CD4-positive, alpha-beta T cell (primary cell): Measurements from ENCODE around the gene CYB5R3. TPM values are rescaled to one million over a fixed set of nuclear protein-coding genes. Genes with fewer than 3 reads are reported as not detected.
A peak's percentile ranks its signal among the peaks of the same experiment; 100 is the strongest.

Experiments used
- ATAC-seq: fragments of 200-7000 bp; cut with Tn5 transposase; one replicate; pipeline ENCODE4 v1.10.0; 2022; ENCODE audit warnings: mild to moderate bottlenecking; ENCODE audit not compliant: poor library complexity
- CTCF ChIA-PET: fragments of 350-600 bp; sonication (Branson Sonifier 250); formaldehyde crosslinking; loops from one replicate; lab custom pipeline; 2021; ENCODE audit warnings: antibody characterized with exemption, inconsistent platforms; lab: Charles Lee
- POLR2A ChIA-PET: fragments of 350-600 bp; sonication (Branson Sonifier 250); formaldehyde crosslinking; loops from one replicate; lab custom pipeline; 2021; ENCODE audit warnings: antibody characterized with exemption, inconsistent platforms; lab: Charles Lee
- DNase-seq, 14 experiments: peaks; one replicate each; pipeline ENCODE4 v3.0.0-alpha.2; 2013 to 2020; ENCODE audit warnings: mixed read lengths in 2 of 14
- H3K27ac ChIP-seq, 2 donors: one replicate each; pipeline versions ENCODE4 v1.5.1 to v1.7.0; 2013; ENCODE audit warnings: low read length in 2 of 2, low read depth in 1 of 2, mild to moderate bottlenecking in 1 of 2
- H3K27me3 ChIP-seq, 2 experiments: 1 replicate in 1 of 2; 2 replicates in 1 of 2; pipeline versions ENCODE4 v1.6.1 to v1.7.0; 2013; ENCODE audit warnings: low read length in 2 of 2, control low read depth in 1 of 2, mild to moderate bottlenecking in 1 of 2, moderate library complexity in 1 of 2; ENCODE audit not compliant: insufficient read depth in 2 of 2, control insufficient read depth in 1 of 2
- H3K36me3 ChIP-seq: one replicate; pipeline ENCODE4 v1.6.1; 2013; ENCODE audit warnings: low read length, control low read depth; ENCODE audit not compliant: insufficient read depth
- H3K4me1 ChIP-seq: one replicate; pipeline ENCODE4 v1.6.1; 2013; ENCODE audit warnings: low read length, control low read depth; ENCODE audit not compliant: insufficient read depth
- H3K4me3 ChIP-seq: one replicate; pipeline ENCODE4 v1.5.1; 2013; ENCODE audit warnings: mild to moderate bottlenecking, low read length, moderate library complexity
- H3K9me3 ChIP-seq, 2 experiments: 1 replicate in 1 of 2; 2 replicates in 1 of 2; pipeline versions ENCODE4 v1.6.1 to v1.7.0; 2013; ENCODE audit warnings: low read length in 2 of 2, mild to moderate bottlenecking in 2 of 2, control low read depth in 1 of 2, moderate library complexity in 1 of 2; ENCODE audit not compliant: control insufficient read depth in 1 of 2, insufficient read depth in 1 of 2
- H3K27ac Mint-ChIP-seq: one replicate; pipeline ENCODE4 v1.8.0; 2020; ENCODE audit warnings: mixed read lengths
- H3K27me3 Mint-ChIP-seq: one replicate; pipeline ENCODE4 v1.8.0; 2021; ENCODE audit warnings: mixed read lengths
- H3K36me3 Mint-ChIP-seq: one replicate; pipeline ENCODE4 v1.8.0; 2021; ENCODE audit warnings: low read depth, mixed read lengths
- H3K4me1 Mint-ChIP-seq: one replicate; pipeline ENCODE4 v1.8.0; 2021; ENCODE audit warnings: low read depth, mixed read lengths
- H3K4me3 Mint-ChIP-seq: one replicate; pipeline ENCODE4 v1.8.0; 2020; ENCODE audit warnings: mild to moderate bottlenecking, mixed read lengths
- H3K9me3 Mint-ChIP-seq: one replicate; pipeline ENCODE4 v1.8.0; 2020; ENCODE audit warnings: mixed read lengths
- CTCF ChIP-seq: fragments of 200-600 bp; IDR thresholded peaks from one replicate; pipeline ENCODE4 v1.8.0; 2022; ENCODE audit warnings: antibody characterized with exemption, mild to moderate bottlenecking
- intact Hi-C, 2 experiments: fragments of 100-400 bp; cut with DNase I in 1 of 2; cut with micrococcal nuclease in 1 of 2; formaldehyde crosslinking; loops; one replicate each; pipeline versions ENCODE4 v1.15.1 to v1.9.0; 2023 to 2025; cut with DNase I, micrococcal nuclease
- polyA plus RNA-seq, 2 donors: library from polyadenylated mRNA; unstranded; fragments of 120-200 nt; gene quantifications; one replicate each; pipeline ENCODE4 v1.2.1, GENCODE V29; 2013
- total RNA-seq, 174 experiments: library from RNA in 2 of 174; stranded (reverse) in 2 of 174; gene quantifications; one replicate each; pipeline ENCODE4 v1.2.3 and lab custom pipeline; 2021 to 2026

Gene CYB5R3
- total RNA-seq (10 to 100 TPM; 39.8 to 41.2 TPM), total RNA-seq (lab: John Stamatoyannopoulos, UW) (15.3 to 66.5 (median 29.6) reads per million in 172 experiments)
- polyA plus RNA-seq (2013, experiment 1 of 2) = 50.3 TPM
- polyA plus RNA-seq (2013, experiment 2 of 2) = 51.5 TPM

GRCh38 chr22:42649246-42650099, at the start of gene CYB5R3:
Gene CYB5R3, minus strand, starts transcription at chr22:42649392. Its CDS starts 77 bp downstream, at chr22:42649315.
- Histone ChIP-seq H3K9me3 (no peaks in the 10 kb centered on the region), H3K4me1 (peaks cover 49% of the 10 kb centered on the region), H3K36me3 (peaks cover 3% of the 10 kb centered on the region), H3K4me3 (peak within 1 kb of the TSS; percentile 82), H3K27me3 (peaks cover 0 to under 1% of the 10 kb centered on the region in 2 experiments), H3K27ac (peak within 1 kb of the TSS; percentile 38 to 66)
- Mint-ChIP-seq H3K27me3 (no peaks in the 10 kb centered on the region), H3K27ac (peak within 1 kb of the TSS; percentile 98), H3K4me1 (peaks cover 27% of the 10 kb centered on the region), H3K36me3 (peaks cover 5% of the 10 kb centered on the region), H3K9me3 (no peaks in the 10 kb centered on the region), H3K4me3 (peak within 1 kb of the TSS; percentile 99)
- DNase-seq (peak; percentile 50 to 88 (median 72)), ATAC-seq (peak; percentile 76)
- POLR2A ChIA-PET = interaction anchor here (0.8 to 4.9 kb wide), 8 partner anchors 29 to 1181 kb away, joined by 3 to 58 read pairs (median 3); partner anchors contain the start of genes ACO2, ARFGAP3, EFCAB6 and PACSIN2
- intact Hi-C loops = loop anchor here (1.0 to 2.0 kb wide), 2 partner anchors 35 kb away; partner anchors contain the start of gene POLDIP3 (in 2 of the 2)
- TF ChIP-seq CTCF = no peak
- CTCF ChIA-PET = no interaction called here

GRCh38 chr22:42697542-42698013, 48.4 kb upstream of the CYB5R3 start:
- intact Hi-C loops = no loop called here
- Mint-ChIP-seq H3K27me3 (no peaks in the 10 kb centered on the region), H3K27ac (no peak overlapping the region), H3K4me1 (no peaks in the 10 kb centered on the region), H3K9me3 (no peaks in the 10 kb centered on the region), H3K4me3 (no peak overlapping the region), H3K36me3 (no peaks in the 10 kb centered on the region)
- ChIA-PET CTCF (no interaction called here), POLR2A (interaction anchor here (0.7 kb wide), 1 partner anchor 43 kb away, joined by 3 read pairs; no protein-coding TSS in a partner anchor)
- no peak overlapping the region for H3K27ac ChIP-seq
- H3K36me3 ChIP-seq = no peaks in the 10 kb centered on the region
- no peak for DNase-seq
- ATAC-seq = no peak
- H3K4me3 ChIP-seq = no peak overlapping the region
- peaks cover 0 to 5% of the 10 kb centered on the region in 2 experiments for H3K9me3 ChIP-seq
- H3K27me3 ChIP-seq = no peaks in the 10 kb centered on the region
- TF ChIP-seq CTCF = no peak
- no peaks in the 10 kb centered on the region for H3K4me1 ChIP-seq

- H3K27ac ChIP-seq = no peak overlapping the region
- H3K4me3 ChIP-seq = no peak overlapping the region
- intact Hi-C loops = no loop called here
- ATAC-seq (no peak), DNase-seq (no peak)
- H3K27ac Mint-ChIP-seq = no peak overlapping the region
- no peaks in the 10 kb centered on the region for H3K4me1 ChIP-seq
- ChIA-PET CTCF (no interaction called here), POLR2A (no interaction called here)
- no peaks in the 10 kb centered on the region for H3K4me1 Mint-ChIP-seq
- no peaks in the 10 kb centered on the region for H3K36me3 Mint-ChIP-seq
- TF ChIP-seq CTCF = no peak
- H3K4me3 Mint-ChIP-seq = no peak overlapping the region
- peaks cover 0 to 5% of the 10 kb centered on the region in 2 experiments for H3K9me3 ChIP-seq
- H3K36me3 ChIP-seq = no peaks in the 10 kb centered on the region
- H3K9me3 Mint-ChIP-seq = no peaks in the 10 kb centered on the region
- no peaks in the 10 kb centered on the region for H3K27me3 ChIP-seq
- H3K27me3 Mint-ChIP-seq = no peaks in the 10 kb centered on the region
These were observed 47.3 kb upstream of the CYB5R3 start for GRCh38 chr22:42696331-42696967.
